Measurements from ENCODE around the gene COQ7. TPM values are rescaled to one million over a fixed set of nuclear protein-coding genes. Genes with fewer than 3 reads are reported as not detected.

COQ7 gene
- total and polyA plus RNA-seq, 2 donors = 22.1 to 23.8 TPM

- peaks cover 2% of the 10 kb centered on the region for H3K4me1 ChIP-seq (ENCODE audit: insufficient read depth)
- H3K27ac ChIP-seq (ENCODE audit: low read depth) = no peak overlapping the region
- H3K36me3 ChIP-seq (ENCODE audit: insufficient read depth) = no peaks in the 10 kb centered on the region
- no peak for DNase-seq (ENCODE audit: extremely low spot score)
- H3K4me3 ChIP-seq (ENCODE audit: low read depth, low read length) = no peak overlapping the region
- 67% methylated on average over 7 of the region's 7 CpGs for WGBS
These were observed 61.2 kb downstream of the COQ7 start for GRCh38 chr16:19128454-19129200.

Other genes with a start within 250 kb of the COQ7 start
- gene SMG1, start 141.2 kb upstream of the COQ7 start, total RNA-seq = 143 TPM
- 16.9 TPM for gene SMG1, start 141.2 kb upstream of the COQ7 start, polyA plus RNA-seq
- 3.7 TPM for gene TMC7, start 83.7 kb upstream of the COQ7 start, total RNA-seq
- 3.4 TPM for gene TMC7, start 83.7 kb upstream of the COQ7 start, polyA plus RNA-seq
- gene ITPRIPL2, start 46.4 kb downstream of the COQ7 start, total RNA-seq = 63.5 TPM
- 14.5 TPM for gene ITPRIPL2, start 46.4 kb downstream of the COQ7 start, polyA plus RNA-seq
- 6.5 TPM for gene SYT17, start 100.6 kb downstream of the COQ7 start, total RNA-seq
- gene SYT17, start 100.6 kb downstream of the COQ7 start, polyA plus RNA-seq = 1.8 TPM
- not detected for gene CLEC19A, start 218.1 kb downstream of the COQ7 start, total RNA-seq
- not detected for gene CLEC19A, start 218.1 kb downstream of the COQ7 start, polyA plus RNA-seq

All from urinary bladder (tissue), 4 donors.